Measurements from ENCODE around the gene RAD18.

- no peak for TF ChIP-seq CTCF (conservative IDR thresholded peaks at IDR 0.05 in 1 of 2, IDR thresholded peaks at IDR 0.05 in 1 of 2; ENCODE audit: extremely low read depth in 1 of 2, insufficient read depth in 1 of 2, low read depth in 1 of 2, low read length in 2 of 2)
- TF ChIP-seq EZH2 (IDR thresholded peaks at IDR 0.05; ENCODE audit: borderline replicate concordance, low read length): no peak
Measured at GRCh38 chr3:8845641-8846040, 117.6 kb downstream of the RAD18 start.
